CD14-positive monocyte (primary cell): ENCODE data around the gene SCAP. TPM values are rescaled to one million over a fixed set of nuclear protein-coding genes. Genes with fewer than 3 reads are reported as not detected.
A peak's percentile ranks its signal among the peaks of the same experiment; 100 is the strongest.

ENCODE experiments used
- DNase-seq, 3 donors: peaks; one replicate each; pipeline ENCODE4 v3.0.0-alpha.2; 2011 to 2022
- H2AFZ ChIP-seq: 2 replicates; pipeline ENCODE4 v1.6.0; 2012; ENCODE audit warnings: mild to moderate bottlenecking, low read depth, low read length, inconsistent platforms; ENCODE audit not compliant: insufficient read depth, poor library complexity, severe bottlenecking
- H3K27ac ChIP-seq, 2 donors: 1 replicate in 1 of 2; 2 replicates in 1 of 2; pipeline ENCODE4 v1.5.1; 2012 to 2013; ENCODE audit warnings: low read length in 2 of 2, control low read depth in 1 of 2, inconsistent platforms in 1 of 2, low read depth in 1 of 2, mild to moderate bottlenecking in 1 of 2
- H3K27me3 ChIP-seq, 2 donors: one replicate each; pipeline versions ENCODE4 v1.6.0 to v1.6.1; 2011 to 2013; ENCODE audit warnings: low read length in 2 of 2; ENCODE audit not compliant: control insufficient read depth in 2 of 2, insufficient read depth in 2 of 2
- H3K36me3 ChIP-seq, 2 donors: replicated peaks in 1 of 2; 1 replicate in 1 of 2; 2 replicates in 1 of 2; pipeline versions ENCODE4 v1.5.1 to v1.6.1; 2012 to 2013; ENCODE audit warnings: low read length in 2 of 2, control low read depth in 1 of 2, inconsistent platforms in 1 of 2, mild to moderate bottlenecking in 1 of 2; ENCODE audit not compliant: insufficient read depth in 2 of 2, control insufficient read depth in 1 of 2
- H3K4me1 ChIP-seq, 2 donors: 1 replicate in 1 of 2; 2 replicates in 1 of 2; pipeline versions ENCODE4 v1.5.1 to v1.6.1; 2012 to 2013; ENCODE audit warnings: low read length in 2 of 2, control low read depth in 1 of 2, inconsistent platforms in 1 of 2, mild to moderate bottlenecking in 1 of 2, moderate library complexity in 1 of 2; ENCODE audit not compliant: insufficient read depth in 2 of 2, control insufficient read depth in 1 of 2
- H3K4me2 ChIP-seq: replicated peaks from 2 replicates; pipeline ENCODE3; 2012; ENCODE audit warnings: low read length, moderate library complexity, mild to moderate bottlenecking; ENCODE audit not compliant: poor library complexity, severe bottlenecking; ENCODE audit errors: extremely low read depth
- H3K4me3 ChIP-seq, 3 experiments: fragments of 200-600 bp in 1 of 3; sonication (generic) in 1 of 3; replicated peaks in 1 of 3; 1 replicate in 2 of 3; 2 replicates in 1 of 3; pipeline ENCODE4 v1.5.1; 2011 to 2013; ENCODE audit warnings: low read length in 3 of 3, mild to moderate bottlenecking in 3 of 3, control low read depth in 2 of 3, low read depth in 2 of 3, inconsistent platforms in 1 of 3, moderate library complexity in 1 of 3
- H3K79me2 ChIP-seq: 2 replicates; pipeline ENCODE4 v1.6.0; 2012; ENCODE audit warnings: mild to moderate bottlenecking, control low read depth, inconsistent platforms, low read length, moderate library complexity; ENCODE audit not compliant: insufficient read depth
- H3K9ac ChIP-seq: 2 replicates; pipeline ENCODE4 v1.6.0; 2017; ENCODE audit warnings: low read length, mild to moderate bottlenecking; ENCODE audit not compliant: insufficient read depth, poor library complexity, severe bottlenecking
- H3K9me3 ChIP-seq, 2 donors: replicated peaks in 1 of 2; 1 replicate in 1 of 2; 2 replicates in 1 of 2; pipeline versions ENCODE4 v1.5.1 to v1.6.1; 2012 to 2013; ENCODE audit warnings: low read length in 2 of 2, control low read depth in 1 of 2; ENCODE audit not compliant: control insufficient read depth in 1 of 2, insufficient read depth in 1 of 2
- H4K20me1 ChIP-seq: 2 replicates; pipeline ENCODE4 v1.6.0; 2012; ENCODE audit warnings: mild to moderate bottlenecking, low read length, control low read depth, moderate library complexity; ENCODE audit not compliant: insufficient read depth
- H3K27ac Mint-ChIP-seq, 7 donors: one replicate each; pipeline ENCODE4 v1.8.0; 2020; ENCODE audit warnings: mild to moderate bottlenecking in 7 of 7, mixed read lengths in 7 of 7, moderate library complexity in 6 of 7, inconsistent platforms in 2 of 7
- H3K27me3 Mint-ChIP-seq, 3 donors: one replicate each; pipeline ENCODE4 v1.8.0; 2021 to 2022; ENCODE audit warnings: low read depth in 3 of 3, mild to moderate bottlenecking in 3 of 3, mixed read lengths in 3 of 3, moderate library complexity in 3 of 3, inconsistent platforms in 1 of 3
- H3K36me3 Mint-ChIP-seq, 2 donors: one replicate each; pipeline ENCODE4 v1.8.0; 2020; ENCODE audit warnings: mixed read lengths in 2 of 2, inconsistent platforms in 1 of 2, mild to moderate bottlenecking in 1 of 2
- H3K4me1 Mint-ChIP-seq: one replicate; pipeline ENCODE4 v1.8.0; 2020; ENCODE audit warnings: mild to moderate bottlenecking, mixed read lengths
- H3K4me3 Mint-ChIP-seq, 2 donors: one replicate each; pipeline ENCODE4 v1.8.0; 2020; ENCODE audit warnings: mild to moderate bottlenecking in 2 of 2, mixed read lengths in 2 of 2, moderate library complexity in 1 of 2
- H3K9me3 Mint-ChIP-seq, 7 donors: one replicate each; pipeline ENCODE4 v1.8.0; 2020 to 2022; ENCODE audit warnings: mixed read lengths in 7 of 7, mild to moderate bottlenecking in 6 of 7, moderate library complexity in 6 of 7, inconsistent platforms in 2 of 7
- WGBS: methylation state at CpG from one replicate; pipeline ENCODE4 v1.1.5; 2013; ENCODE audit warnings: missing lambda C conversion rate; ENCODE audit not compliant: insufficient coverage; 5-methylcytosine and 5-hydroxymethylcytosine counted together
- intact Hi-C, 2 donors: fragments of 100-400 bp; cut with micrococcal nuclease; formaldehyde crosslinking; loops; one replicate each; pipeline versions ENCODE4 v1.15.0 to v1.15.1; 2023
- polyA plus RNA-seq, 3 donors: library from polyadenylated mRNA; depleted of rRNA in 1 of 3; unstranded in 2 of 3; stranded (reverse) in 1 of 3; fragments of 300-500 nt in 2 of 3; fragments of >200 nt in 1 of 3; fragmentation: Illumina TruSeq in 2 of 3; gene quantifications; 1 replicate in 2 of 3; 2 replicates in 1 of 3; pipeline ENCODE4 v1.2.3, GENCODE V29; 2012 to 2021
- TF ChIP-seq, protein P1 (sequence below): fragments of 200-600 bp; IDR thresholded peaks from one replicate; pipeline ENCODE4 v1.8.0; 2022; ENCODE audit warnings: antibody characterized with exemption, mild to moderate bottlenecking

SCAP gene
- polyA plus RNA-seq, 3 donors, result 26.3 to 27.8 (median 27.7) TPM

DNA sequence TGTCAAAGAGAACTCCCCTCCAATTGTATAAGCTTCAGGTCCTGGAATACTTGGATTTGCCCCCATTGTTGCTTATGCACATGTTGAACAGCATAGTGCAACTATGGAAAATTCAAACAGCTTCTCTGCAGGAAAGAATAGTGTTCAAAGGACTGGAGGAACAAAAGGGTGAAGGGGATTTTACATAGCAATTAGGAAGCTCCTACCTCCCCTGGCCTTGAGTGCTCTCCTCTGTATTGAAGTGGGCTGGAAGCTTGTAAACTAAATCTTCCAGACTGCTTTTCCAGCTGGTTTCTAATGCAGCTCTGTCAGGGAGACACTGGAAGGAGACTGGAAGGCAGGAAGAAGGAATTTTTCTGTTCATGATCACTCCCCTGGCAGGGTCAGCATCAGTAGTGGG, 45.0 kb upstream of the SCAP start:
- Mint-ChIP-seq H3K27me3 (peaks cover 2 to 5% (median 2%) of the 10 kb centered on the region in 3 donors), H3K9me3 (peaks cover 0 to 2% (median 0%) of the 10 kb centered on the region in 7 donors), H3K4me1 (peaks cover 16% of the 10 kb centered on the region), H3K27ac (no peak overlapping the region), H3K36me3 (no peaks in the 10 kb centered on the region), H3K4me3 (no peak overlapping the region)
- Histone ChIP-seq H3K79me2 (no peaks in the 10 kb centered on the region), H3K4me3 (no peak overlapping the region), H3K9ac (no peak overlapping the region), H3K36me3 (no peaks in the 10 kb centered on the region), H2AFZ (peak overlapping the region; percentile 46), H3K9me3 (no peaks in the 10 kb centered on the region), H3K27me3 (no peaks in the 10 kb centered on the region), H3K4me2 (no peak overlapping the region), H3K4me1 (peaks cover 4 to 8% of the 10 kb centered on the region in 2 donors), H4K20me1 (no peaks in the 10 kb centered on the region), H3K27ac (no peak overlapping the region)
- DNase-seq, result no peak
- intact Hi-C loops, result loop anchor here (2.0 to 5.0 kb wide), 2 partner anchors 268 to 282 kb away; partner anchors contain the start of gene DHX30 (in 1 of the 2)
- TF ChIP-seq, protein P1, sequence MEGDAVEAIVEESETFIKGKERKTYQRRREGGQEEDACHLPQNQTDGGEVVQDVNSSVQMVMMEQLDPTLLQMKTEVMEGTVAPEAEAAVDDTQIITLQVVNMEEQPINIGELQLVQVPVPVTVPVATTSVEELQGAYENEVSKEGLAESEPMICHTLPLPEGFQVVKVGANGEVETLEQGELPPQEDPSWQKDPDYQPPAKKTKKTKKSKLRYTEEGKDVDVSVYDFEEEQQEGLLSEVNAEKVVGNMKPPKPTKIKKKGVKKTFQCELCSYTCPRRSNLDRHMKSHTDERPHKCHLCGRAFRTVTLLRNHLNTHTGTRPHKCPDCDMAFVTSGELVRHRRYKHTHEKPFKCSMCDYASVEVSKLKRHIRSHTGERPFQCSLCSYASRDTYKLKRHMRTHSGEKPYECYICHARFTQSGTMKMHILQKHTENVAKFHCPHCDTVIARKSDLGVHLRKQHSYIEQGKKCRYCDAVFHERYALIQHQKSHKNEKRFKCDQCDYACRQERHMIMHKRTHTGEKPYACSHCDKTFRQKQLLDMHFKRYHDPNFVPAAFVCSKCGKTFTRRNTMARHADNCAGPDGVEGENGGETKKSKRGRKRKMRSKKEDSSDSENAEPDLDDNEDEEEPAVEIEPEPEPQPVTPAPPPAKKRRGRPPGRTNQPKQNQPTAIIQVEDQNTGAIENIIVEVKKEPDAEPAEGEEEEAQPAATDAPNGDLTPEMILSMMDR, result no peak

DNA sequence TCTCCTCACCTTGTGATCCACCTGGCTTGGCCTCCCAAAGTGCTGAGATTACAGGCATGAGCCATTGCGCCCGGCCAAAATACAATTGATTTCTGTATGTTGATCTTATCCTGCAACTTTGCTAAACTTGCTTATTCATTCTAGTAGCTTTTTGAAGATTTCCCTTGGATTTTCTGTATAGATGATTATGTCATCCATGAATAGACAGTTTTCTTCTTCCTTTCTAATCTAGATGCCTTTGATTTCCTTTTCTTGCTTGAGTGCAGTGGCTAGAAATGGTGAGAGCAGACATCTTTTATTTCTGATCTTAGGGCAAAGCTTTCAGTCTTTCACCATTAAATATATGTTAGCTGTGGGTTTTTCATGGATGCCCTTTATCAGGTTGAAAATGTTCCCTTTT, 42.2 kb upstream of the SCAP start:
- TF ChIP-seq, protein P1, result no peak
- peaks cover 15% of the 10 kb centered on the region for H3K4me1 Mint-ChIP-seq
- 100% methylated on average over 2 of the region's 2 CpGs for WGBS
- Histone ChIP-seq H4K20me1 (no peaks in the 10 kb centered on the region), H3K9ac (no peak overlapping the region), H3K4me2 (no peak overlapping the region), H3K9me3 (no peaks in the 10 kb centered on the region), H2AFZ (peak overlapping the region; percentile 41), H3K4me3 (no peak overlapping the region), H3K27ac (no peak overlapping the region), H3K36me3 (no peaks in the 10 kb centered on the region), H3K4me1 (peaks cover 8% of the 10 kb centered on the region in 2 donors), H3K79me2 (peaks cover 2% of the 10 kb centered on the region), H3K27me3 (no peaks in the 10 kb centered on the region)
- DNase-seq, result no peak
- intact Hi-C loops, result no loop called here
- no peak overlapping the region for H3K4me3 Mint-ChIP-seq
- H3K36me3 Mint-ChIP-seq, result no peaks in the 10 kb centered on the region
- peaks cover 2 to 5% (median 2%) of the 10 kb centered on the region in 3 donors for H3K27me3 Mint-ChIP-seq
- peaks cover 0 to 2% (median 0%) of the 10 kb centered on the region in 7 donors for H3K9me3 Mint-ChIP-seq
- H3K27ac Mint-ChIP-seq, result no peak overlapping the region
